Gastrocnemius medialis (tissue), 4 donors: ENCODE results near the gene VAC14. TPM values are rescaled to one million over a fixed set of nuclear protein-coding genes. Genes with fewer than 3 reads are reported as not detected.

Source experiments
- ATAC-seq, 2 donors: fragments of 150-250 bp; one replicate each; pipeline ENCODE4 v1.9.1; 2016
- DNase-seq, 2 donors: peaks; one replicate each; pipeline ENCODE4 v3.0.0-alpha.2; 2019
- H3K27ac ChIP-seq, 4 donors: fragments of 200-600 bp; sonication (generic); 1 replicate in 1 of 4; 2 replicates in 3 of 4; pipeline ENCODE4 v1.5.1; 2016 to 2018; ENCODE audit warnings: mild to moderate bottlenecking in 2 of 4, moderate library complexity in 1 of 4
- H3K27me3 ChIP-seq, 3 donors: fragments of 200-600 bp; sonication (generic) in 2 of 3; 1 replicate in 1 of 3; 2 replicates in 2 of 3; pipeline versions ENCODE4 v1.5.1 to v1.6.0; 2016 to 2019; ENCODE audit warnings: mild to moderate bottlenecking in 1 of 3, moderate library complexity in 1 of 3
- H3K36me3 ChIP-seq, 2 donors: fragments of 200-600 bp; sonication (generic) in 1 of 2; one replicate each; pipeline ENCODE4 v1.5.1; 2017 to 2018
- H3K4me1 ChIP-seq, 2 donors: fragments of 200-600 bp; sonication (generic) in 1 of 2; one replicate each; pipeline ENCODE4 v1.5.1; 2016 to 2017; ENCODE audit warnings: mild to moderate bottlenecking in 2 of 2
- H3K4me3 ChIP-seq, 4 donors: fragments of 200-600 bp; sonication (generic) in 3 of 4; 1 replicate in 1 of 4; 2 replicates in 3 of 4; pipeline ENCODE4 v1.5.1; 2016 to 2019; ENCODE audit warnings: mild to moderate bottlenecking in 2 of 4
- H3K9me3 ChIP-seq, 3 donors: fragments of 200-600 bp; sonication (generic) in 2 of 3; 1 replicate in 1 of 3; 2 replicates in 2 of 3; pipeline ENCODE4 v1.5.1; 2016 to 2019
- CTCF ChIP-seq, 5 experiments: fragments of 450-650 bp in 3 of 5; fragments of 200-600 bp in 2 of 5; sonication (generic) in 2 of 5; IDR thresholded peaks in 4 of 5; conservative IDR thresholded peaks in 1 of 5; 1 replicate in 4 of 5; 2 replicates in 1 of 5; pipeline ENCODE4 v1.5.1; 2016 to 2019; ENCODE audit warnings: antibody characterized with exemption in 5 of 5, mild to moderate bottlenecking in 3 of 5, moderate library complexity in 3 of 5
- POLR2A ChIP-seq, 2 donors: fragments of 450-650 bp; IDR thresholded peaks; one replicate each; pipeline ENCODE4 v1.6.1; 2017; ENCODE audit warnings: antibody characterized with exemption in 2 of 2, mild to moderate bottlenecking in 2 of 2, moderate library complexity in 2 of 2
- in situ Hi-C, 4 donors: fragments of 200-750 bp; cut with MboI; loops; one replicate each; pipeline versions ENCODE4 v1.15.0 to v1.8.0; 2017; ENCODE audit warnings: low sequenced_read_pairs in 4 of 4
- intact Hi-C: fragments of 100-400 bp; cut with DNase I; formaldehyde crosslinking; loops from one replicate; pipeline ENCODE4 v1.15.1; 2023; ENCODE audit warnings: low total_unique reads
- total RNA-seq, 4 donors: library from RNA; depleted of rRNA; stranded (reverse); fragments of >200 nt; gene quantifications; one replicate each; pipeline versions ENCODE4 v1.1.0 to v1.2.3, GENCODE V29; 2016

VAC14 gene
- total RNA-seq, 4 donors from 2014 or later, result 19.8 to 30.9 (median 27.0) TPM

- DNase-seq (peak; percentile 88 to 91), ATAC-seq (peak; percentile 48 to 67)
- Histone ChIP-seq H3K27ac (peak overlapping the region; percentile 88 to 97 (median 94)), H3K36me3 (no peaks in the 10 kb centered on the region), H3K27me3 (no peaks in the 10 kb centered on the region), H3K9me3 (no peaks in the 10 kb centered on the region), H3K4me1 (peaks cover 89 to 100% of the 10 kb centered on the region in 2 donors), H3K4me3 (peak overlapping the region in 2 of 4 donors; percentile 27 to 34)
- intact Hi-C loops (no loop called here), in situ Hi-C loops (no loop called here)
- TF ChIP-seq POLR2A (IDR thresholded peaks at IDR 0.05), result peak; percentile 87 to 88
- no peak for TF ChIP-seq CTCF (IDR thresholded peaks at IDR 0.05 in 4 of 5, conservative IDR thresholded peaks at IDR 0.05 in 1 of 5)
Measured at GRCh38 chr16:70692873-70693671, 107.9 kb downstream of the VAC14 start.

- intact Hi-C loops (no loop called here), in situ Hi-C loops (no loop called here)
- ATAC-seq, result no peak
- peak in 1 of 2 donors; percentile 38 for DNase-seq
- no peaks in the 10 kb centered on the region for H3K27me3 ChIP-seq
- H3K36me3 ChIP-seq, result no peaks in the 10 kb centered on the region
- peaks cover 91 to 100% of the 10 kb centered on the region in 2 donors for H3K4me1 ChIP-seq
- H3K9me3 ChIP-seq, result no peaks in the 10 kb centered on the region
- H3K4me3 ChIP-seq, result no peak overlapping the region
- peak overlapping the region; percentile 88 to 97 (median 94) for H3K27ac ChIP-seq
- TF ChIP-seq CTCF (IDR thresholded peaks at IDR 0.05 in 4 of 5, conservative IDR thresholded peaks at IDR 0.05 in 1 of 5) (no peak), POLR2A (IDR thresholded peaks at IDR 0.05) (no peak)
Measured at GRCh38 chr16:70692130-70692872, 108.7 kb downstream of the VAC14 start.

- peak overlapping the region; percentile 88 to 97 (median 94) for H3K27ac ChIP-seq
- H3K9me3 ChIP-seq, result no peaks in the 10 kb centered on the region
- H3K36me3 ChIP-seq, result no peaks in the 10 kb centered on the region
- peaks cover 99 to 100% of the 10 kb centered on the region in 2 donors for H3K4me1 ChIP-seq
- H3K4me3 ChIP-seq, result no peak overlapping the region
- DNase-seq (peak; percentile 58 to 90), ATAC-seq (peak; percentile 11 to 25)
- intact Hi-C loops (no loop called here), in situ Hi-C loops (no loop called here)
- no peaks in the 10 kb centered on the region for H3K27me3 ChIP-seq
- TF ChIP-seq CTCF (IDR thresholded peaks at IDR 0.05 in 4 of 5, conservative IDR thresholded peaks at IDR 0.05 in 1 of 5) (no peak), POLR2A (IDR thresholded peaks at IDR 0.05) (peak in 1 of 2 donors; percentile 46)
Measured at GRCh38 chr16:70691223-70692129, 109.5 kb downstream of the VAC14 start.
